H1 (cell line): ENCODE measurements around the gene CCDC171. TPM values are rescaled to one million over a fixed set of nuclear protein-coding genes. Genes with fewer than 3 reads are reported as not detected.

Experiments
- BRCA1 ChIP-seq: IDR thresholded peaks from 2 replicates; pipeline ENCODE4 v1.6.1; 2012; ENCODE audit warnings: low read depth, low read length, improper control_type of control experiment
- GABPA ChIP-seq: IDR thresholded peaks from 2 replicates; pipeline ENCODE4 v1.6.1; 2011; ENCODE audit warnings: mild to moderate bottlenecking, low read length, moderate library complexity, borderline replicate concordance; ENCODE audit not compliant: insufficient read depth
- JUND ChIP-seq: IDR thresholded peaks from 2 replicates; pipeline ENCODE4 v1.6.1; 2011; ENCODE audit warnings: mild to moderate bottlenecking, improper control_type of control experiment, low read length
- KDM5A ChIP-seq: fragments of 200-600 bp; IDR thresholded peaks from 2 replicates; pipeline ENCODE4 v1.7.1; 2012; ENCODE audit warnings: mild to moderate bottlenecking, low read length, inconsistent platforms, mixed read lengths
- NANOG ChIP-seq: IDR thresholded peaks from 2 replicates; pipeline ENCODE4 v1.6.1; 2011; ENCODE audit warnings: low read length, low read depth, mild to moderate bottlenecking, inconsistent platforms; ENCODE audit not compliant: insufficient read depth, poor library complexity, severe bottlenecking
- RAD21 ChIP-seq, 2 experiments: IDR thresholded peaks in 1 of 2; conservative IDR thresholded peaks in 1 of 2; 2 replicates each; pipeline ENCODE4 v1.6.1; 2011; ENCODE audit warnings: low read depth in 2 of 2, low read length in 2 of 2, improper control_type of control experiment in 1 of 2, inconsistent platforms in 1 of 2, mild to moderate bottlenecking in 1 of 2, moderate library complexity in 1 of 2
- RFX5 ChIP-seq: IDR thresholded peaks from 2 replicates; pipeline ENCODE4 v1.6.1; 2011; ENCODE audit warnings: low read depth, low read length, improper control_type of control experiment, borderline replicate concordance
- SUZ12 ChIP-seq: fragments of 200-600 bp; sonication (generic); IDR thresholded peaks from 2 replicates; pipeline ENCODE4 v1.6.1; 2012; ENCODE audit warnings: mild to moderate bottlenecking, inconsistent platforms, low read length, moderate library complexity, mixed read lengths
- YY1 ChIP-seq: IDR thresholded peaks from 2 replicates; pipeline ENCODE4 v1.6.1; 2011; ENCODE audit warnings: low read depth, mild to moderate bottlenecking, low read length
- polyA plus RNA-seq, 7 experiments: library from polyadenylated mRNA; depleted of rRNA in 3 of 7; stranded (reverse) in 5 of 7; unstranded in 2 of 7; fragments of >200 nt in 5 of 7; fragments of 200-250 nt in 2 of 7; gene quantifications; 1 replicate in 5 of 7; 2 replicates in 1 of 7; 4 replicates in 1 of 7; pipeline versions ENCODE4 v1.2.1 to v1.2.3, GENCODE V29; 2011 to 2013; ENCODE audit warnings: missing spikeins in 2 of 7, mixed read lengths in 2 of 7
- total RNA-seq: library from RNA; stranded (reverse); fragmentation: NEBNext Ultra II Directional; extraction: Animal tissue kit (Norgen Biotek cat#: 25700); gene quantifications from 2 replicates; pipeline ENCODE4 v1.2.1, GENCODE V29; 2021
- TF ChIP-seq, protein P1 (sequence below): fragments of 300-600 bp; sonication (generic); IDR thresholded peaks from 2 replicates; pipeline ENCODE4 v1.7.1; 2012; ENCODE audit warnings: low read length, moderate library complexity, mild to moderate bottlenecking, inconsistent platforms; ENCODE audit not compliant: insufficient replicate concordance

The CCDC171 gene
- total and polyA plus RNA-seq, 2 of the 8 experiments (the other 6 are each of a cell fraction or from before 2014, with no cell fraction given) = 0.83 to 2.3 TPM

DNA sequence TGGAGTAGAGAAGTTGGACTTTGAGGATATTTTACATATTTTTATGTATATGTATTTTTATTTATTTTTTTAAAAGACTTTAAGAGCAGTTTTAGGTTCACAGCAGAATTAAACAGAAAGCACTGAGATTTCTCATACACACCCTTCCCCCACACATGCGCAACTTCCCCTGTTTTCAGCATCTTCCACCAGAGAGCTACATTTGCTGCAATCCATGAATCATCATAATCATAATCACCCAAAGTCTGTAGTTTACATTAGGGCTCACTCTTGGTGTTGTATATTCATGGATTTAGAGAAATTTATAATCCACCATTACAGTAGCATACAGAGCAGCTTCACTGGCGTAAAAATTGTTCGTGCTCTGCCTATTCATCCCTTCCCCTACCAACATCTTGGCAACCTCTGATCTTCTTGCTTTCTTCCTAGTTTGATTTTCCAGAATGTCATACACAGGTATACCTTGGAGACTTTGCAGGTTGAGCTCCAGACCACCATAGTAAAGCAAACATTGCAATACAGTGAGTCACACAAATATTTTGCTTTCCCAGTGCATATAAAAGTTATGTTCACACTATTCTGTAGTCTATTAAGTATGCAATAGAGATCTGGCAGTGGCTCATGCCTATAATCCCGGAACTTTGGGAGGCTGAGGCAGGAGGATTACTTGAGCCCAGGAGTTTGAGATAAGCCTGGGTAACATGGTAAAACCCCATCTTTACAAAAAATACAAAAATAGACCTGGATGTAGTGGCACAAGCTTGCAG, 9.6 kb upstream of the CCDC171 start (continued):
- TF ChIP-seq, protein P1, sequence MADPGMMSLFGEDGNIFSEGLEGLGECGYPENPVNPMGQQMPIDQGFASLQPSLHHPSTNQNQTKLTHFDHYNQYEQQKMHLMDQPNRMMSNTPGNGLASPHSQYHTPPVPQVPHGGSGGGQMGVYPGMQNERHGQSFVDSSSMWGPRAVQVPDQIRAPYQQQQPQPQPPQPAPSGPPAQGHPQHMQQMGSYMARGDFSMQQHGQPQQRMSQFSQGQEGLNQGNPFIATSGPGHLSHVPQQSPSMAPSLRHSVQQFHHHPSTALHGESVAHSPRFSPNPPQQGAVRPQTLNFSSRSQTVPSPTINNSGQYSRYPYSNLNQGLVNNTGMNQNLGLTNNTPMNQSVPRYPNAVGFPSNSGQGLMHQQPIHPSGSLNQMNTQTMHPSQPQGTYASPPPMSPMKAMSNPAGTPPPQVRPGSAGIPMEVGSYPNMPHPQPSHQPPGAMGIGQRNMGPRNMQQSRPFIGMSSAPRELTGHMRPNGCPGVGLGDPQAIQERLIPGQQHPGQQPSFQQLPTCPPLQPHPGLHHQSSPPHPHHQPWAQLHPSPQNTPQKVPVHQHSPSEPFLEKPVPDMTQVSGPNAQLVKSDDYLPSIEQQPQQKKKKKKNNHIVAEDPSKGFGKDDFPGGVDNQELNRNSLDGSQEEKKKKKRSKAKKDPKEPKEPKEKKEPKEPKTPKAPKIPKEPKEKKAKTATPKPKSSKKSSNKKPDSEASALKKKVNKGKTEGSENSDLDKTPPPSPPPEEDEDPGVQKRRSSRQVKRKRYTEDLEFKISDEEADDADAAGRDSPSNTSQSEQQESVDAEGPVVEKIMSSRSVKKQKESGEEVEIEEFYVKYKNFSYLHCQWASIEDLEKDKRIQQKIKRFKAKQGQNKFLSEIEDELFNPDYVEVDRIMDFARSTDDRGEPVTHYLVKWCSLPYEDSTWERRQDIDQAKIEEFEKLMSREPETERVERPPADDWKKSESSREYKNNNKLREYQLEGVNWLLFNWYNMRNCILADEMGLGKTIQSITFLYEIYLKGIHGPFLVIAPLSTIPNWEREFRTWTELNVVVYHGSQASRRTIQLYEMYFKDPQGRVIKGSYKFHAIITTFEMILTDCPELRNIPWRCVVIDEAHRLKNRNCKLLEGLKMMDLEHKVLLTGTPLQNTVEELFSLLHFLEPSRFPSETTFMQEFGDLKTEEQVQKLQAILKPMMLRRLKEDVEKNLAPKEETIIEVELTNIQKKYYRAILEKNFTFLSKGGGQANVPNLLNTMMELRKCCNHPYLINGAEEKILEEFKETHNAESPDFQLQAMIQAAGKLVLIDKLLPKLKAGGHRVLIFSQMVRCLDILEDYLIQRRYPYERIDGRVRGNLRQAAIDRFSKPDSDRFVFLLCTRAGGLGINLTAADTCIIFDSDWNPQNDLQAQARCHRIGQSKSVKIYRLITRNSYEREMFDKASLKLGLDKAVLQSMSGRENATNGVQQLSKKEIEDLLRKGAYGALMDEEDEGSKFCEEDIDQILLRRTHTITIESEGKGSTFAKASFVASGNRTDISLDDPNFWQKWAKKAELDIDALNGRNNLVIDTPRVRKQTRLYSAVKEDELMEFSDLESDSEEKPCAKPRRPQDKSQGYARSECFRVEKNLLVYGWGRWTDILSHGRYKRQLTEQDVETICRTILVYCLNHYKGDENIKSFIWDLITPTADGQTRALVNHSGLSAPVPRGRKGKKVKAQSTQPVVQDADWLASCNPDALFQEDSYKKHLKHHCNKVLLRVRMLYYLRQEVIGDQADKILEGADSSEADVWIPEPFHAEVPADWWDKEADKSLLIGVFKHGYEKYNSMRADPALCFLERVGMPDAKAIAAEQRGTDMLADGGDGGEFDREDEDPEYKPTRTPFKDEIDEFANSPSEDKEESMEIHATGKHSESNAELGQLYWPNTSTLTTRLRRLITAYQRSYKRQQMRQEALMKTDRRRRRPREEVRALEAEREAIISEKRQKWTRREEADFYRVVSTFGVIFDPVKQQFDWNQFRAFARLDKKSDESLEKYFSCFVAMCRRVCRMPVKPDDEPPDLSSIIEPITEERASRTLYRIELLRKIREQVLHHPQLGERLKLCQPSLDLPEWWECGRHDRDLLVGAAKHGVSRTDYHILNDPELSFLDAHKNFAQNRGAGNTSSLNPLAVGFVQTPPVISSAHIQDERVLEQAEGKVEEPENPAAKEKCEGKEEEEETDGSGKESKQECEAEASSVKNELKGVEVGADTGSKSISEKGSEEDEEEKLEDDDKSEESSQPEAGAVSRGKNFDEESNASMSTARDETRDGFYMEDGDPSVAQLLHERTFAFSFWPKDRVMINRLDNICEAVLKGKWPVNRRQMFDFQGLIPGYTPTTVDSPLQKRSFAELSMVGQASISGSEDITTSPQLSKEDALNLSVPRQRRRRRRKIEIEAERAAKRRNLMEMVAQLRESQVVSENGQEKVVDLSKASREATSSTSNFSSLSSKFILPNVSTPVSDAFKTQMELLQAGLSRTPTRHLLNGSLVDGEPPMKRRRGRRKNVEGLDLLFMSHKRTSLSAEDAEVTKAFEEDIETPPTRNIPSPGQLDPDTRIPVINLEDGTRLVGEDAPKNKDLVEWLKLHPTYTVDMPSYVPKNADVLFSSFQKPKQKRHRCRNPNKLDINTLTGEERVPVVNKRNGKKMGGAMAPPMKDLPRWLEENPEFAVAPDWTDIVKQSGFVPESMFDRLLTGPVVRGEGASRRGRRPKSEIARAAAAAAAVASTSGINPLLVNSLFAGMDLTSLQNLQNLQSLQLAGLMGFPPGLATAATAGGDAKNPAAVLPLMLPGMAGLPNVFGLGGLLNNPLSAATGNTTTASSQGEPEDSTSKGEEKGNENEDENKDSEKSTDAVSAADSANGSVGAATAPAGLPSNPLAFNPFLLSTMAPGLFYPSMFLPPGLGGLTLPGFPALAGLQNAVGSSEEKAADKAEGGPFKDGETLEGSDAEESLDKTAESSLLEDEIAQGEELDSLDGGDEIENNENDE = no peak
- TF ChIP-seq GABPA (no peak), KDM5A (no peak), NANOG (no peak), BRCA1 (no peak), RFX5 (no peak), SUZ12 (no peak), JUND (no peak), YY1 (no peak), RAD21 (IDR thresholded peaks at IDR 0.05 in 1 of 2, conservative IDR thresholded peaks at IDR 0.05 in 1 of 2; ENCODE audit: low read depth in 2 of 2, low read length in 2 of 2) (no peak)
